Gastroesophageal sphincter (tissue), 3 donors: ENCODE measurements around the gene PDXP.

Experiments
- CTCF ChIP-seq, 4 experiments: fragments of 200-600 bp in 2 of 4; fragments of 450-650 bp in 2 of 4; sonication (generic) in 1 of 4; IDR thresholded peaks; one replicate each; pipeline ENCODE4 v1.5.1; 2017 to 2019; ENCODE audit warnings: antibody characterized with exemption in 4 of 4, mild to moderate bottlenecking in 2 of 4, moderate library complexity in 2 of 4
- EP300 ChIP-seq: sonication (generic); formaldehyde crosslinking; IDR thresholded peaks from one replicate; pipeline ENCODE4 v1.6.1; 2017; ENCODE audit warnings: antibody characterized with exemption, mild to moderate bottlenecking

- TF ChIP-seq EP300 (no peak), CTCF (IDR thresholded peaks at IDR 0.05) (peak in 3 of 4 experiments; percentile 58 to 88 (median 66))
These were observed 35.2 kb upstream of the PDXP start for GRCh38 chr22:37623075-37624016.
